Measurements from ENCODE around the gene ZNF547.

ZNF547 gene

GRCh38 chr19:57338877-57339276 is 24.5 kb upstream of the ZNF547 start:
- Histone ChIP-seq H2AFZ (ENCODE audit: low read depth, low read length) (no peak overlapping the region), H3K9me3 (ENCODE audit: insufficient read depth, low read length, severe bottlenecking) (no peaks in the 10 kb centered on the region)

GRCh38 chr19:57342582-57342981 is 20.8 kb upstream of the ZNF547 start:
- no peaks in the 10 kb centered on the region for H3K36me3 ChIP-seq (ENCODE audit: insufficient read depth, low read length)
- no peak overlapping the region for H3K9ac ChIP-seq (ENCODE audit: low read depth, low read length)
- no peak for DNase-seq
- H3K27me3 ChIP-seq (ENCODE audit: insufficient read depth, low read length, poor library complexity) = no peaks in the 10 kb centered on the region
- H2AFZ ChIP-seq (ENCODE audit: low read depth, low read length) = no peak overlapping the region
- no peak overlapping the region for H3K4me2 ChIP-seq (ENCODE audit: insufficient read depth, low read length)
- no peak overlapping the region for H3K27ac ChIP-seq (ENCODE audit: low read length)
- no peaks in the 10 kb centered on the region for H3K9me3 ChIP-seq (ENCODE audit: insufficient read depth, low read length, severe bottlenecking)
- no peak overlapping the region for H3K4me3 ChIP-seq (ENCODE audit: low read depth in 1 of 2, low read length in 2 of 2)
- H3K79me2 ChIP-seq (ENCODE audit: insufficient read depth, low read length) = no peaks in the 10 kb centered on the region
- no peak for TF ChIP-seq EZH2 (IDR thresholded peaks at IDR 0.05; ENCODE audit: borderline replicate concordance, low read depth, low read length, severe bottlenecking)
- no peak for TF ChIP-seq CTCF (IDR thresholded peaks at IDR 0.05; ENCODE audit: borderline replicate concordance, extremely low read depth, low read length, poor library complexity, severe bottlenecking)
- no peaks in the 10 kb centered on the region for H4K20me1 ChIP-seq (ENCODE audit: insufficient read depth, low read length)
- ATAC-seq (ENCODE audit: insufficient read depth, low read depth) = no peak
- H3K4me1 ChIP-seq (ENCODE audit: insufficient read depth, low read length) = no peaks in the 10 kb centered on the region

More at GRCh38 chr19:57338877-57339276, 24.5 kb upstream of the ZNF547 start:
- Histone ChIP-seq H3K36me3 (ENCODE audit: insufficient read depth, low read length) (no peaks in the 10 kb centered on the region), H3K4me3 (ENCODE audit: low read depth in 1 of 2, low read length in 2 of 2) (no peak overlapping the region), H4K20me1 (ENCODE audit: insufficient read depth, low read length) (no peaks in the 10 kb centered on the region), H3K4me1 (ENCODE audit: insufficient read depth, low read length) (no peaks in the 10 kb centered on the region), H3K79me2 (ENCODE audit: insufficient read depth, low read length) (no peaks in the 10 kb centered on the region), H3K9ac (ENCODE audit: low read depth, low read length) (no peak overlapping the region), H3K27ac (ENCODE audit: low read length) (no peak overlapping the region), H3K4me2 (ENCODE audit: insufficient read depth, low read length) (no peak overlapping the region), H3K27me3 (ENCODE audit: insufficient read depth, low read length, poor library complexity) (no peaks in the 10 kb centered on the region)
- ATAC-seq (ENCODE audit: insufficient read depth, low read depth) = no peak
- no peak for DNase-seq
- TF ChIP-seq CTCF (IDR thresholded peaks at IDR 0.05; ENCODE audit: borderline replicate concordance, extremely low read depth, low read length, poor library complexity, severe bottlenecking) = no peak
- TF ChIP-seq EZH2 (IDR thresholded peaks at IDR 0.05; ENCODE audit: borderline replicate concordance, low read depth, low read length, severe bottlenecking) = no peak

- Histone ChIP-seq H3K4me1 (ENCODE audit: insufficient read depth, low read length) (peaks cover 25% of the 10 kb centered on the region), H3K4me3 (ENCODE audit: low read depth in 1 of 2, low read length in 2 of 2) (no peak overlapping the region), H3K36me3 (ENCODE audit: insufficient read depth, low read length) (peaks cover 9% of the 10 kb centered on the region), H3K4me2 (ENCODE audit: insufficient read depth, low read length) (no peak overlapping the region), H4K20me1 (ENCODE audit: insufficient read depth, low read length) (peaks cover 6% of the 10 kb centered on the region), H3K79me2 (ENCODE audit: insufficient read depth, low read length) (peaks cover 21% of the 10 kb centered on the region), H3K9ac (ENCODE audit: low read depth, low read length) (no peak overlapping the region), H2AFZ (ENCODE audit: low read depth, low read length) (no peak overlapping the region), H3K27ac (ENCODE audit: low read length) (no peak overlapping the region), H3K27me3 (ENCODE audit: insufficient read depth, low read length, poor library complexity) (no peaks in the 10 kb centered on the region), H3K9me3 (ENCODE audit: insufficient read depth, low read length, severe bottlenecking) (no peaks in the 10 kb centered on the region)
- ATAC-seq (ENCODE audit: insufficient read depth, low read depth) (no peak), DNase-seq (no peak)
- no peak for TF ChIP-seq CTCF (IDR thresholded peaks at IDR 0.05; ENCODE audit: borderline replicate concordance, extremely low read depth, low read length, poor library complexity, severe bottlenecking)
- no peak for TF ChIP-seq EZH2 (IDR thresholded peaks at IDR 0.05; ENCODE audit: borderline replicate concordance, low read depth, low read length, severe bottlenecking)
Measured at GRCh38 chr19:57348136-57348535, 15.2 kb upstream of the ZNF547 start.

Data from DND-41 (cell line).